ELF-1 (cell line): ENCODE measurements around the gene PTPRN2.

Experiments used
- DNase-seq: peaks from one replicate; pipeline ENCODE4 v3.0.0-alpha.2; 2016; ENCODE audit warnings: low read depth, low spot score

Gene PTPRN2

GRCh38 chr7:158103378-158103777 is 484.2 kb downstream of the PTPRN2 start:
- DNase-seq = no peak

DNA sequence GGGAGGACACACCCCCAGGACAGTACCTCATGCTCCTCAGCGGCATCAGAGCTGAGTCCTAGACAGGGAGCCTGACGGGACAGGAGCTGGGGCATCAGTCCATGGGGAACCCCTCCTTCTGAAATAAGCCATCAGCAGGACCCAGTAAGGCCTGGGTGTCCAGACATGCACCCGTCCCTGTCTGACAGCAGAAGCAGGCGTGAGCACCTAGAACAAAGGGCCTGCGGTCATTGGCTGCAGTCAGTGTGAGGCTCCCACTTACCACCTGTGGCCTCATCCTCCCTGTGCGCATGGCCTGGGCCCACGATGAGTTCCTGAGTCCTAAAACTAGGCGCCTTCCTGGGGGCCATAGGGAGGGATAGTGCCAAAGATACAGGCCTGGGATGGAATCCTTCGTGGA is 484.7 kb downstream of the PTPRN2 start:
- no peak for DNase-seq

DNA sequence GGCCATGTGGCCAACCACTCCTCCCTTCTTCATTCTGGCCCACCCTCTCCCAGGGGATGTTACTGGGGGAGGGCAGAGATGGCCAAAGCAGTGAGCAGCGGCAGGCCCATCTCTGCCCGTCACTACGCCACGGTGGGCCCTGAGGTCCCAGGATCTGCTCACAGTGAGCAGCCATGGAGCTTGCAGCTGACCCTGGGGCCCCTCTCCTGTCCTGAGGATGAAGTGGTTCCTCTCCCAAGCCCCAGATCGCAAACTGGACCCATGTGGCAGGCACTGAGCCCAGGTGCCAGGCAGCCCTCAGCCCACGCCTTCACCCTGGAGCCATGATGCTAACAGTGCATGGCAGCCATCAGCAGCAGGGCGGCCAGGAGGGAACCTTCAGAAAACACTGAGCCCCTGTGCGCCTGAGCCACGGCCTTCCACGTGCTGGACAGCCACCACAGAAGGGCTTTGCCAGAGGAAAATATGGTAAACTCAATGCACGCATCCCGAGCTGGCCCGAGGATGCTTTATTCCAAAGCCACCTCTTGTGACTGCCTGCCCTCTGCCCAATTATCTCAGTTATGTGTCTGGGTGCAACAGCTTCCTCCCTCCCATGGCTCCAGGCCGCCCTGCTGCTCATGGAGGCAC is 485.7 kb downstream of the PTPRN2 start:
- no peak for DNase-seq

GRCh38 chr7:158098125-158099030 is 489.2 kb downstream of the PTPRN2 start:
- DNase-seq = no peak

DNA sequence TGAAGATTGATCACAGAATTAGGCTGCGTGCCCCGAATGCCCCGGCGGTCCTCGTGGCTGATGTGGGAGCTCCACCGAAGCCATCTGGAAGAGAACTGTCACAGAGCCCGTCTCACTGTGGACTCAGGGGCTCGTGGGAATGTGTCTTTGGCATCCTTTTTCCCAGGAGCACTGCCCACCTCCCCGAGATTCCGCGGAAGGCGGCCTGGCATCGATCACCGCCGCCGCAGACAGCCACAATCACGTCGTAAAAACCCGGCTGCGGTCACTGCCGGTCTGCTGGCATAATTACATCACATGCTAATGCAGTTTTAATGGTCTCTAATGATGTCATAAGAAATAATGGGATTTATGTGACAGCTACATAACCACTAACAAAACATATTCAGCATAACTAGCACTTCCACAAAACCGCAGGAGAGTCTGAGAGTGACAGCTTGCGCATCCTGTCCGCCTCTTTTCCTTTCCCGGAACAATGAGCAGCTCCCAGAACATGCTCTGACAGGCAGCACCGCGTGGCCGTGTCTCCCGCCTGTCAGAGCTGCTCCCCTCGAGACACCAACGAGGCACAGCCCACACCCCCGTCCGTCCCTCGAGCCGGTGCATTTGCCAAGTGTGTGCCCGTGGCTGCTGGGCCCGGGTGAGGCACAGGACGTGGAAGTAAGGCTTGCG is 490.0 kb downstream of the PTPRN2 start:
- DNase-seq = no peak

DNA sequence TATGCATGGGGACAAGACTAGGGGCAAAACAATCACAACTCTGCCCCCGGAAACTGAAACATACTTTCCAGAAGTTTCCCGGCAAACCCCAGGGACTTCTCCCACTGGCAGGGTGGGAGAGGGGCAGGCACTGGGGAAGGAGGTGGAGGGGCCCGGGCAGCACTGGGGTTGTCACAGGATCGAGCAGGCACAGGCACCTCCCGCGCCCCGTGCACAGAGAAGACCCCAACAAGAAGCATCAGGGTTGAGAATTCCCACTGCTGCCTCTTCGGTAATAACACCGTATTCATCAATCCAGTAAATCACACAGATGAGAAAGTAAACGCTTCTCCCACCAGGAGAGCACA is 490.5 kb downstream of the PTPRN2 start:
- DNase-seq = no peak

- no peak for DNase-seq
Measured at GRCh38 chr7:158096582-158096981, 491.0 kb downstream of the PTPRN2 start.

- peak; percentile 73 for DNase-seq
Measured at GRCh38 chr7:158094671-158095226, 492.9 kb downstream of the PTPRN2 start.

GRCh38 chr7:158094046-158094445 is 493.6 kb downstream of the PTPRN2 start:
- DNase-seq = no peak

- DNase-seq = no peak
Measured at GRCh38 chr7:158093156-158093796, 494.3 kb downstream of the PTPRN2 start.

GRCh38 chr7:158087196-158087595 is 500.4 kb downstream of the PTPRN2 start:
- no peak for DNase-seq

GRCh38 chr7:158085741-158086695 is 501.6 kb downstream of the PTPRN2 start:
- DNase-seq = peak; percentile 65

DNA sequence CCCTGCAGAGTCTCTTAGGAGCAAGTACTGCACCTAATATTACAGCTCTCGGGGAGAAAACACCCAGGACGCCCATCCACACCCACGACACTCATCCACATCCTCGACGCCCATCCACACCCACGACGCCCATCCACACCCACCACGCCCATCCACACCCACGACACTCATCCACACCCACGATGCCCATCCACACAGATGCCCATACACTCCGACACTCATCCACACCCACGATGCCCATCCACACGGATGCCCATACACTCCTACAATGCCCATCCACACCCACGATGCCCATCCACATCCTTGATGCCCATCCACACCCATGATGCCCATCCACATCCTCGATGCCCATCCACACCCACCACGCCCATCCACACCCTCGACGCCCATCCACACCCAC is 503.1 kb downstream of the PTPRN2 start:
- DNase-seq = no peak

GRCh38 chr7:158083526-158084310 is 503.9 kb downstream of the PTPRN2 start:
- no peak for DNase-seq

- no peak for DNase-seq
Measured at GRCh38 chr7:158082761-158083160, 504.9 kb downstream of the PTPRN2 start.

- DNase-seq = no peak
Measured at GRCh38 chr7:158080899-158081445, 506.7 kb downstream of the PTPRN2 start.

DNA sequence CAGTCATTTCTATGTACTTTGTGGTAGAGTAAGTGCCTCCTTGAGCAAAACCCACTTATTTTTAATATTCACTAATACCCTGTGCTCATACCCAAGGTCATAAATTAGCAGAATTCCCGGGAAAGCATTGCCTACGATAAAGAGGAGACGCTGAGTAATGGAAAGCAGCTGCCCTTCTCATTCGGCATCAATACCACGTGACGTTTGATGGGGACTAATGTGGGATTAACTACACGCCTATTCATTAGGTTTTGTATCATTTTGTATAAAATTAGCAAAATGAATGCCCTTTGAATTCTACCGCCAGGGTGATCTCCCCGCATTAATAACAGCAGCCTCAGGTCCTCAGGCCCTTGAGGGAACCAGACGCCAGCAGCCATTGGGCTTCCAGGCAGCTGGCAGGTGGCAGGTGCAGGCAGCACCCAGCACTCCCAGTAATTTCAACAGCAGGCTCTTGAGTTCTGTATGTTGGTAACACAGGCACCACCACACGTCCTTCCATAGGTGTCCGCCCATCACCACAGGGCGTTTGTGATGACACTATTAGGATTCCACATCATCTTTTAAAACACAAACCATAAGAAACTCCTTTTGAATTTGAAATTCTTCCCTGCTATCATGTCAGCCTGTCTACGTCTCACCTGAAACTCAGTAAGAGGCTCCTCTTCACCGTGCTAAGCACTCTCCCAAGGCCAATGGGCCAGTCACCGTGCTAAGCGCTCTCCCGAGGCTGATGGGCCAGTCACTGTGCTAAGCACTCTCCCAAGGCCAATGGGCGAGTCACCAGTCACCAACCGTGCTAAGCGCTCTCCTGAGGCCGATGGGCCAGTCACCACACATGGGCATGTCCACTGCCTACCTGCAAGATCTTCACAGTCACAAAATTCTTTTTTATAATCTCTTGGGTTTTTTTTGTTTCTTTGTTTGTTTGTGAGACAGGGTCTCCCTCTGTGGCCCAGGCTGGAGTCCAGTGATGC is 509.4 kb downstream of the PTPRN2 start:
- DNase-seq = no peak

DNA sequence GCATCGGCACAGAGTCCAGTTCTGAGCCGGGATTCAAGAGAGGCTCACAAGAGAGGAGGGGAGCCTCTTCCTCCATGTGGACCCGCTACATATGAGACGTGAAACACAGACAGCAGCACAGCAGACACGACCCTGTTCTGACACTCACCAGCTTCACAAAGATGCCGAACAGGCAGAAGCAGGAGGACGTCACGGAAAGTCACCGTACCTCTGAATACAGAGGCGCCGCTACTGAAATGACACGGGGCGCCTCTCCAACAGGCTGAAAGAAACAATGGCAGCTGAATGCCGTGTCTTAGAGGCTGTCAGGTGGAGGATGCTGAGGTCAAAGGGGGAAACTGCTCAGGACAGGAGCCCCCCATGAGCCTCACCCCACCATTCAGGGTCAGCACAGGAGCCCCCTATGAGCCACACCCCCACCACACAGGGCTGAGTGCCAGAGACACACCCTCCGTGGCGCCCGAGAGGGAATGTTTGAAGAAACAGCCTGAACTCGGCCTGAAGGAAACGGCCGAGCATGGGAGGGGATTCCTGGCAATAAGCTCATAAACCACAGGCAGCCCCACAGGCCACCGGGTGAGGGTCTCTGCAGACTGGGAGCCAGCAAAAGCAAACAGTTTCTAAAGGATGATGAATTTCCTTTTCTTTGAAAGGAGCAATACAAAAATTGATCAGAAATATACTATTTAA is 510.3 kb downstream of the PTPRN2 start:
- no peak for DNase-seq
